Activated CD4-positive, alpha-beta T cell treated with anti-CD3 and anti-CD28 coated beads for 36 hours (primary cell): ENCODE data around the gene OTOP3. TPM values are rescaled to one million over a fixed set of nuclear protein-coding genes. Genes with fewer than 3 reads are reported as not detected.

Experiments
- ATAC-seq: fragments of 200-7000 bp; cut with Tn5 transposase; one replicate; pipeline ENCODE4 v1.10.0; 2021; ENCODE audit warnings: mild to moderate bottlenecking, moderate library complexity
- CTCF ChIA-PET: fragments of 350-600 bp; sonication (Branson Sonifier 250); formaldehyde crosslinking; loops from one replicate; lab custom pipeline; 2021; ENCODE audit warnings: antibody characterized with exemption; lab: Charles Lee
- POLR2A ChIA-PET: fragments of 350-600 bp; sonication (Branson Sonifier 250); formaldehyde crosslinking; loops from one replicate; lab custom pipeline; 2021; ENCODE audit warnings: antibody characterized with exemption, inconsistent platforms; lab: Charles Lee
- DNase-seq: peaks from one replicate; pipeline ENCODE4 v3.0.0-alpha.2; 2020
- H3K27ac Mint-ChIP-seq: one replicate; pipeline ENCODE4 v1.8.0; 2021; ENCODE audit warnings: mixed read lengths
- H3K27me3 Mint-ChIP-seq: one replicate; pipeline ENCODE4 v1.8.0; 2021; ENCODE audit warnings: mixed read lengths
- H3K36me3 Mint-ChIP-seq: one replicate; pipeline ENCODE4 v1.8.0; 2021; ENCODE audit warnings: low read depth, mixed read lengths
- H3K4me1 Mint-ChIP-seq: one replicate; pipeline ENCODE4 v1.8.0; 2021; ENCODE audit warnings: mixed read lengths
- H3K4me3 Mint-ChIP-seq: one replicate; pipeline ENCODE4 v1.8.0; 2021; ENCODE audit warnings: mild to moderate bottlenecking, moderate library complexity, mixed read lengths
- H3K9me3 Mint-ChIP-seq: one replicate; pipeline ENCODE4 v1.8.0; 2021; ENCODE audit warnings: low read depth, mixed read lengths
- intact Hi-C, 2 experiments: fragments of 100-400 bp; cut with DNase I in 1 of 2; cut with micrococcal nuclease in 1 of 2; formaldehyde crosslinking; loops; one replicate each; pipeline versions ENCODE4 v1.14.2 to v1.15.1; 2022 to 2024; cut with DNase I, micrococcal nuclease
- total RNA-seq, 2 experiments: library from RNA; stranded (reverse); gene quantifications; one replicate each; pipeline ENCODE4 v1.2.3, GENCODE V29; 2021

The OTOP3 gene
- total RNA-seq, 2 experiments from 2014 or later = not detected

GRCh38 chr17:74992223-74992622 is 56.5 kb downstream of the OTOP3 start:
- POLR2A ChIA-PET = interaction anchor here (0.6 kb wide), 1 partner anchor 26 kb away, joined by 5 read pairs; no protein-coding TSS in a partner anchor
- no peak for ATAC-seq

GRCh38 chr17:74994440-74994839 is 58.7 kb downstream of the OTOP3 start:
- no peak overlapping the region for H3K27ac Mint-ChIP-seq
- DNase-seq = no peak
- ChIA-PET POLR2A (interaction anchor here (0.6 kb wide), 1 partner anchor 418 kb away, joined by 4 read pairs; no protein-coding TSS in a partner anchor), CTCF (interaction anchor here (1.2 to 2.5 kb wide), 3 partner anchors 18 to 33 kb away, joined by 3 to 10 read pairs (median 3); partner anchors contain the start of gene MRPL58)
- no peaks in the 10 kb centered on the region for H3K27me3 Mint-ChIP-seq
- H3K4me1 Mint-ChIP-seq = peaks cover 3% of the 10 kb centered on the region
- H3K4me3 Mint-ChIP-seq = no peak overlapping the region
- intact Hi-C loops = no loop called here
- no peaks in the 10 kb centered on the region for H3K36me3 Mint-ChIP-seq
- ATAC-seq = no peak
- no peaks in the 10 kb centered on the region for H3K9me3 Mint-ChIP-seq

More at GRCh38 chr17:74992223-74992622, 56.5 kb downstream of the OTOP3 start:
- Mint-ChIP-seq H3K9me3 (no peaks in the 10 kb centered on the region), H3K4me1 (peaks cover under 1% of the 10 kb centered on the region), H3K27me3 (peaks cover 4% of the 10 kb centered on the region), H3K27ac (no peak overlapping the region), H3K36me3 (no peaks in the 10 kb centered on the region), H3K4me3 (no peak overlapping the region)
- intact Hi-C loops = no loop called here
- no peak for DNase-seq
- CTCF ChIA-PET = interaction anchor here (2.1 kb wide), 1 partner anchor 20 kb away, joined by 10 read pairs; the partner anchor contains the start of gene MRPL58

- no peaks in the 10 kb centered on the region for H3K36me3 Mint-ChIP-seq
- intact Hi-C loops = no loop called here
- no peak overlapping the region for H3K27ac Mint-ChIP-seq
- H3K9me3 Mint-ChIP-seq = no peaks in the 10 kb centered on the region
- CTCF ChIA-PET = interaction anchor here (2.5 kb wide), 1 partner anchor 34 kb away, joined by 10 read pairs; no protein-coding TSS in a partner anchor
- H3K27me3 Mint-ChIP-seq = no peaks in the 10 kb centered on the region
- H3K4me1 Mint-ChIP-seq = peaks cover 3% of the 10 kb centered on the region
- POLR2A ChIA-PET = no interaction called here
- ATAC-seq (no peak), DNase-seq (no peak)
- no peak overlapping the region for H3K4me3 Mint-ChIP-seq
These were observed 60.1 kb downstream of the OTOP3 start for GRCh38 chr17:74995847-74996246.

- H3K36me3 Mint-ChIP-seq = no peaks in the 10 kb centered on the region
- no peak overlapping the region for H3K4me3 Mint-ChIP-seq
- no peak overlapping the region for H3K27ac Mint-ChIP-seq
- DNase-seq (no peak), ATAC-seq (no peak)
- ChIA-PET POLR2A (no interaction called here), CTCF (interaction anchor here (0.6 to 1.4 kb wide), 3 partner anchors 14 to 60 kb away, joined by 3 to 6 read pairs (median 4); partner anchors contain the start of gene MRPL58)
- no peaks in the 10 kb centered on the region for H3K27me3 Mint-ChIP-seq
- H3K9me3 Mint-ChIP-seq = no peaks in the 10 kb centered on the region
- H3K4me1 Mint-ChIP-seq = peaks cover 6% of the 10 kb centered on the region
- intact Hi-C loops = no loop called here
These were observed 63.1 kb downstream of the OTOP3 start for GRCh38 chr17:74998783-74999182.

- Mint-ChIP-seq H3K36me3 (no peaks in the 10 kb centered on the region), H3K4me3 (no peak overlapping the region), H3K27me3 (no peaks in the 10 kb centered on the region), H3K9me3 (no peaks in the 10 kb centered on the region), H3K27ac (no peak overlapping the region), H3K4me1 (peaks cover 6% of the 10 kb centered on the region)
- CTCF ChIA-PET = interaction anchor here (1.2 to 1.4 kb wide), 2 partner anchors 13 to 38 kb away, joined by 3 to 6 read pairs; partner anchors contain the start of gene MRPL58
- POLR2A ChIA-PET = no interaction called here
- intact Hi-C loops = no loop called here
- no peak for DNase-seq
- ATAC-seq = no peak
These were observed 63.8 kb downstream of the OTOP3 start for GRCh38 chr17:74999523-74999922.

Other genes with a start within 250 kb of the OTOP3 start
- not detected for gene CD300LF, start 223.0 kb upstream of the OTOP3 start, total RNA-seq
- 1 to 10 TPM; 2.7 to 3.5 TPM for gene RAB37, start 198.6 kb upstream of the OTOP3 start, total RNA-seq
- 100 to 1,000 TPM; 115 to 170 TPM for gene NHERF1, start 187.3 kb upstream of the OTOP3 start, total RNA-seq
- 10 to 100 TPM; 23.7 to 39.6 TPM for gene NAT9, start 159.6 kb upstream of the OTOP3 start, total RNA-seq
- not detected for gene GRIN2C, start 76.0 kb upstream of the OTOP3 start, total RNA-seq
- gene FDXR, start 62.9 kb upstream of the OTOP3 start, total RNA-seq = 10 to 100 TPM; 19.1 to 21.3 TPM
- not detected for gene FADS6, start 42.3 kb upstream of the OTOP3 start, total RNA-seq
- not detected for gene USH1G, start 12.6 kb upstream of the OTOP3 start, total RNA-seq
- gene OTOP2, start 11.6 kb upstream of the OTOP3 start, total RNA-seq = not detected
- gene HID1, start 36.9 kb downstream of the OTOP3 start, total RNA-seq = 1 to 10 TPM; 1.6 TPM
- gene CDR2L, start 51.7 kb downstream of the OTOP3 start, total RNA-seq = under 1 TPM; 0.89 to 0.91 TPM
- 10 to 100 TPM; 64.6 to 66.5 TPM for gene MRPL58, start 76.8 kb downstream of the OTOP3 start, total RNA-seq
- 100 to 1,000 TPM; 194 to 237 TPM for gene ATP5PD, start 111.1 kb downstream of the OTOP3 start, total RNA-seq
- gene KCTD2, start 111.3 kb downstream of the OTOP3 start, total RNA-seq = 10 to 100 TPM; 15.3 to 16.7 TPM
- 1 to 10 TPM; 6.0 to 6.5 TPM for gene SLC16A5, start 152.1 kb downstream of the OTOP3 start, total RNA-seq
- gene ARMC7, start 174.1 kb downstream of the OTOP3 start, total RNA-seq = 1 to 10 TPM; 6.7 to 7.7 TPM
- gene NT5C, start 195.8 kb downstream of the OTOP3 start, total RNA-seq = 10 to 100 TPM; 51.7 to 61.5 TPM
- 100 to 1,000 TPM; 234 to 238 TPM for gene JPT1, start 218.6 kb downstream of the OTOP3 start, total RNA-seq
- gene SUMO2, start 247.1 kb downstream of the OTOP3 start, total RNA-seq = 100 to 1,000 TPM; 594 to 727 TPM